ENCODE results near the gene FBXL7. TPM values are rescaled to one million over a fixed set of nuclear protein-coding genes. Genes with fewer than 3 reads are reported as not detected.

The FBXL7 gene
- total RNA-seq, 4 donors from 2014 or later = 5.7 to 47.4 (median 6.3) TPM

DNA sequence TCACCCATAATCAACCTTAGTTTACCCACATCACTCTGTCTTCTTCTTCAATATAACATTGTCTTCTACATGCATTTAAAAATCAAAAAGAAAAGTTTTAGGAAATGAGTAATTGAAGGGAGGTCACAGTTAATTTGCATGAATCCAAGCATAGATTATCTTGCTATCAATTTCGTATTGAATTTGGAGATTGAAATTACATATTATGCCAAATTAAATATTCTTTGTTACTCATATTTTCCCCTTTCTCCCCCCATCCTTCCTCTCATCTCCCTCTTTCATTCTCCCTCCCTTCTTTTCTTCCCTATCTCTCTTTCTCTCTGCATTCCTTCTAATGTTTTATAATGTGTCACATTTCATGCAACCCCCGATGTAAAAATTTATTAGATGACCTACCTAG, 303.3 kb downstream of the FBXL7 start:
- in situ Hi-C loops (cut with MboI; ENCODE audit: low pct_ligation_motif_present in 1 of 4, low pct_unique_long_range_greater_than_20kb in 1 of 4, low sequenced_read_pairs in 3 of 4) = no loop called here
- 34 to 59% methylated on average over 2 of the region's 2 CpGs for WGBS, 2 donors (ENCODE audit: low coverage in 1 of 2)
- no peak overlapping the region for H3K27ac ChIP-seq

DNA sequence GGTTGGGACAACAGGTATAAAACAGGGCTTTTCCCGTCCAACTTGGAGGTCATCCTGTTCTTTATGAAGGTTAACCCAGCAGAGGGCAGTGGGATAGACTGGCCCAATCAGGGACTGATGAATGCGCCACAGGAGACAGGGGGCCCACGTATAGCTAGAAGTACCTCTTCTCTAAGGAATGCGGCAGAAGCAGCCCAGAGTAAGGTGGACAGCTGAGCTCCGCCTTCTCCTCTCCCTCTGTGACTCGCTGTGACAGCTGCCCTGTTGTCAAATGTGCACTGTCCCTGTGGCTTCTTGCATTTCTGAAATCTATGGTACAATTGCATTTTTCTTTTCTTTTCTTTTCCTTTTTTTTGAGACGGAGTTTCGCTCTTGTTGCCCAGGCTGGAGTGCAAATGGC, 306.6 kb downstream of the FBXL7 start:
- Histone ChIP-seq H3K27me3 (no peaks in the 10 kb centered on the region), H3K27ac (no peak overlapping the region), H3K9me3 (no peaks in the 10 kb centered on the region), H3K4me1 (peaks cover 0 to 10% (median 2%) of the 10 kb centered on the region in 4 donors), H3K36me3 (no peaks in the 10 kb centered on the region), H3K4me3 (no peak overlapping the region)
- intact Hi-C loops (cut with DNase I; ENCODE audit: low total_unique reads) (no loop called here), in situ Hi-C loops (cut with MboI; ENCODE audit: low pct_ligation_motif_present in 1 of 4, low pct_unique_long_range_greater_than_20kb in 1 of 4, low sequenced_read_pairs in 3 of 4) (no loop called here)
- TF ChIP-seq, protein P1, sequence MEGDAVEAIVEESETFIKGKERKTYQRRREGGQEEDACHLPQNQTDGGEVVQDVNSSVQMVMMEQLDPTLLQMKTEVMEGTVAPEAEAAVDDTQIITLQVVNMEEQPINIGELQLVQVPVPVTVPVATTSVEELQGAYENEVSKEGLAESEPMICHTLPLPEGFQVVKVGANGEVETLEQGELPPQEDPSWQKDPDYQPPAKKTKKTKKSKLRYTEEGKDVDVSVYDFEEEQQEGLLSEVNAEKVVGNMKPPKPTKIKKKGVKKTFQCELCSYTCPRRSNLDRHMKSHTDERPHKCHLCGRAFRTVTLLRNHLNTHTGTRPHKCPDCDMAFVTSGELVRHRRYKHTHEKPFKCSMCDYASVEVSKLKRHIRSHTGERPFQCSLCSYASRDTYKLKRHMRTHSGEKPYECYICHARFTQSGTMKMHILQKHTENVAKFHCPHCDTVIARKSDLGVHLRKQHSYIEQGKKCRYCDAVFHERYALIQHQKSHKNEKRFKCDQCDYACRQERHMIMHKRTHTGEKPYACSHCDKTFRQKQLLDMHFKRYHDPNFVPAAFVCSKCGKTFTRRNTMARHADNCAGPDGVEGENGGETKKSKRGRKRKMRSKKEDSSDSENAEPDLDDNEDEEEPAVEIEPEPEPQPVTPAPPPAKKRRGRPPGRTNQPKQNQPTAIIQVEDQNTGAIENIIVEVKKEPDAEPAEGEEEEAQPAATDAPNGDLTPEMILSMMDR (IDR thresholded peaks at IDR 0.05) = no peak
- TF ChIP-seq POLR2AphosphoS5 (IDR thresholded peaks at IDR 0.05) = no peak
- TF ChIP-seq POLR2A (IDR thresholded peaks at IDR 0.05) = no peak
- TF ChIP-seq EP300 (IDR thresholded peaks at IDR 0.05; ENCODE audit: low read depth) = no peak
- DNase-seq = no peak
- 81 to 83% methylated on average over 5 to 8 of the region's 8 CpGs for WGBS, 2 donors (ENCODE audit: low coverage in 1 of 2)

More for the DNA sequence above, 303.3 kb downstream of the FBXL7 start:
- H3K36me3 ChIP-seq = no peaks in the 10 kb centered on the region
- H3K27me3 ChIP-seq = no peaks in the 10 kb centered on the region
- intact Hi-C loops (cut with DNase I; ENCODE audit: low total_unique reads) = no loop called here
- TF ChIP-seq, protein P1 (IDR thresholded peaks at IDR 0.05) = no peak
- TF ChIP-seq EP300 (IDR thresholded peaks at IDR 0.05; ENCODE audit: low read depth) = no peak
- TF ChIP-seq POLR2AphosphoS5 (IDR thresholded peaks at IDR 0.05) = no peak
- no peak for TF ChIP-seq POLR2A (IDR thresholded peaks at IDR 0.05)
- H3K4me3 ChIP-seq = no peak overlapping the region
- DNase-seq = no peak
- no peaks in the 10 kb centered on the region for H3K9me3 ChIP-seq
- peaks cover 0 to 10% (median 2%) of the 10 kb centered on the region in 4 donors for H3K4me1 ChIP-seq

DNA sequence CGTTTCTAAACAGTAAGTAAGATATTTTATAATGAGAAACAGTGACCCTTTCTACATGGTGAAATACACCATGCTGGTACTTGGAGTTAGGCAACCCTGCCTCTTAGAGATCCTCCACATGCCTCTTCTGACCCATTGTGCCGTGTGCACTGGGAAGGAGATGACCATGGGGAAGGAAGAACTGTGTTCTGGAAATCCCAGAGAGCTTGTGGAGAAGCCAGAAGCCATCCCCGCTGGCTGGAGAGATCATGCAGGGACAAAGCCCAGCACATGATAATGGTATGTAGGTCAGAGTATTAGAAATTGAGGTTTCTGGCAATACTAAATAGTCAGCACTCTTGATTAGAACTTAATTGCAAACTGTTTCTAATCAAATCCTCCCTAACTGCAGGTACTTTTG, 307.3 kb downstream of the FBXL7 start:
- H3K27ac ChIP-seq = peak overlapping the region in 1 of 4 donors; percentile 23
- TF ChIP-seq, protein P1 (IDR thresholded peaks at IDR 0.05) = no peak
- TF ChIP-seq POLR2A (IDR thresholded peaks at IDR 0.05) (no peak), POLR2AphosphoS5 (IDR thresholded peaks at IDR 0.05) (no peak), EP300 (IDR thresholded peaks at IDR 0.05; ENCODE audit: low read depth) (no peak)
- DNase-seq = no peak
- WGBS, 2 donors (ENCODE audit: low coverage in 1 of 2) = 66% methylated on average over 3 of the region's 3 CpGs; no CpG with 5 or more reads in 1 of the 2 donors
- no peak overlapping the region for H3K4me3 ChIP-seq
- H3K9me3 ChIP-seq = no peaks in the 10 kb centered on the region
- peaks cover 0 to 10% (median 2%) of the 10 kb centered on the region in 4 donors for H3K4me1 ChIP-seq
- intact Hi-C loops (cut with DNase I; ENCODE audit: low total_unique reads) = no loop called here
- no peaks in the 10 kb centered on the region for H3K36me3 ChIP-seq
- H3K27me3 ChIP-seq = no peaks in the 10 kb centered on the region
- in situ Hi-C loops (cut with MboI; ENCODE audit: low pct_ligation_motif_present in 1 of 4, low pct_unique_long_range_greater_than_20kb in 1 of 4, low sequenced_read_pairs in 3 of 4) = no loop called here

DNA sequence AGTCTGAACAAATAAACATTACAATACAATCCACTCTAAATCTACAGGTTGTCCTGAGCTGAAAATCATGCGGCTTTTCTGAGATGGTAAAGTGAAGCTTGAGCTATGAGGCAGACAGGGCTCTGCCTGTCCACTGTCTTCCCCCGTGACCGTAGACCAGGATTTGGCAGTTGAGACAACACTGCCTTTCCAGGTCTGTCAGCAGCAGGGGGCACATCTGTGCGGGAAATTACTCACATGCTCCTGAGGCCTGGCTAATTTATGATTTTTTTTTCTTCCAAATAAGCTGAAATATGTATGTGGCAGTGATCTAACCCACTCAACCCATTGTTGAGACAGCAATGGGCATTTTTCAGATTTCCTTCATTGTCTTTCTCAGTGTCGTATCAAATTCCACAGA, 307.9 kb downstream of the FBXL7 start:
- intact Hi-C loops (cut with DNase I; ENCODE audit: low total_unique reads) = no loop called here

More for the DNA sequence above, 307.9 kb downstream of the FBXL7 start:
- WGBS, 2 donors (ENCODE audit: low coverage in 1 of 2) = 66 to 70% methylated on average over 2 to 5 of the region's 5 CpGs
- peak overlapping the region in 1 of 4 donors; percentile 23 for H3K27ac ChIP-seq
- TF ChIP-seq, protein P1 (IDR thresholded peaks at IDR 0.05) = no peak
- TF ChIP-seq EP300 (IDR thresholded peaks at IDR 0.05; ENCODE audit: low read depth) (no peak), POLR2AphosphoS5 (IDR thresholded peaks at IDR 0.05) (no peak), POLR2A (IDR thresholded peaks at IDR 0.05) (no peak)
- in situ Hi-C loops (cut with MboI; ENCODE audit: low pct_ligation_motif_present in 1 of 4, low pct_unique_long_range_greater_than_20kb in 1 of 4, low sequenced_read_pairs in 3 of 4) = no loop called here
- no peak for DNase-seq
- no peaks in the 10 kb centered on the region for H3K36me3 ChIP-seq
- peaks cover 0 to 10% (median 2%) of the 10 kb centered on the region in 4 donors for H3K4me1 ChIP-seq
- H3K4me3 ChIP-seq = no peak overlapping the region
- H3K9me3 ChIP-seq = no peaks in the 10 kb centered on the region
- H3K27me3 ChIP-seq = no peaks in the 10 kb centered on the region

Data from transverse colon (tissue), 4 donors.